HG03103 (cell line): ENCODE results near the gene GPR3.

ENCODE experiments used
- ATAC-seq: cut with Tn5 transposase; IDR thresholded peaks from one replicate; pipeline ENCODE4 v1.9.1; 2021; ENCODE audit warnings: low read depth; ENCODE audit not compliant: unreplicated experiment

The GPR3 gene

GRCh38 chr1:27392096-27392777, at the start of gene GPR3:
GPR3 (plus strand) TSS chr1:27392622; CDS start chr1:27393799, 1,177 bp downstream.
- peak; percentile 62 for ATAC-seq

DNA sequence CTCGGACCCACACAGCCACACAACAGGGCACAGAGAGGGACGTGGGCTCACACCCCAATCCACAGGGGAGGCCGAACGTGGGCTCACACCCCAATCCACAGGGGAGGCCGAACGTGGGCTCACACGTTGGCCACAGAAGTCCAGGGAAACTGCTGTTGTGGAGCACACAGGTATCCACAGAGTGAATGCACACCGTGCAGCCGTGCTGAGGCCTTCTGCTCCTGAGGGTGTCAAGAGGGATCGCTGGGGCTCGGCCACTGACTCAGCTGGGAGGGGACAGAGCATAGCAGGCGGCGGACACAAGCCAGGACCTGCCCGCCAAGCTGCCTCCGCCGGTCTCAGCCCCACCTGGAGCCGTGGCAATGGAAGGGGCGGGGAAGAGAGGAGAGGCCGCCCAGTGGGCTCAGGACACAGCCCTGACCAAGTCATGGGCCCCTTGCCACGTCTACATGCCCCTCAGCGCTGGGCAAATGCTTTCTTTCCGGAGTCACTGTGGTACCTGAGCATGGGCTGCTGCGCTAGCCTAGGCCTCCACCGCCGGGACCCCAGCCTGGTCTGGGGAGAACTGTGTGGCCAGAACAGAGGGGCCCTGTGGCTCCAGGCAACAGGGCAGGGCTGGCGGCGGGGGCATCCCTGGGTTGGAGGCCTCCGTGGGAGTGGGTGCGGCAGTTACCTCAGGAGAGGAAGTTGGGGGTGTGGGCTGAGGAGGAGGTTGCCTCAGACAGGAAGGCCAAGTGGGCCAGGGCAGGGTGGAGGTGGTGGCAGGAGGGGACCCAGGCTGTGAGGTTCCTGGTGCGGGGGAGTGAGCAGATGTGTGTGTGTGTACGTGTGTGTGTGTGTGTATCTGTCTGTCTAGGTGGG, 49.4 kb upstream of the GPR3 start:
- no peak for ATAC-seq

DNA sequence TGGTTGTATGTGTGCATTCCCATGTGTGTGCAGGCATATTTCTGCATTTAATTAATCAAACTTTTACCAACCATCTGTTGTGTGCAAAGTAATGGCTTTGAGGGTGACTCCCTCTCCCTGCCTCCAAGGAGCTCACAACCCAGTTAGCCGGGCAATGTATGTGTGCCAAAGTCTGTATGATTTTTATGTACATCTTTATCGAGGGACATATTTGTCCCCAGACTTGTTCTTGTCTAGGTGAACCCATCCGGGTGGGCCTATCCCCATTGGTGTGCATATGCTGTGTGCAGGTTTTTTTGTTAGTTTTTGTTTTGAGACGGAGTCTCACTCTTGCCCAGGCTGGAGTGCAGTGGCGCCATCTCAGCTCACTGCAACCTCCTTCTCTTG, 48.8 kb upstream of the GPR3 start:
- ATAC-seq: no peak

DNA sequence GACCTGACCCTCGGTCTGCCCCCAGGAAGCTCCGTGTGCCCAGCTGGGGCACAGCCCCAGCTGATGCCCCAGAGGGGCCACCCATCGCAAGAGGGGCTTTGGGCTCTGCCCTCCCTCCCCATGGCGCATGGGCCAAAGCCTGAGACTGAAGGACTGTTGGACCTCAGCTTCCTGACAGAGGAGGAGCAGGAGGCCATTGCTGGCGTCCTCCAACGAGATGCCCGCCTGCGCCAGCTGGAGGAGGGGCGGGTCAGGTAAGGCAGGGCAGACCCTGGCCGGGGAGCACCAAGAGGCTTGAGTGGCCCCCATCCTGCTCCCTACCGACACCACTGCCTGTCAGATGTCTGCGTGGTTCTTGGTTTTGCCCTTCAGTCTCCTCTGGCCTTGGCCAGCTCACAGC, 47.1 kb upstream of the GPR3 start:
- ATAC-seq: no peak

DNA sequence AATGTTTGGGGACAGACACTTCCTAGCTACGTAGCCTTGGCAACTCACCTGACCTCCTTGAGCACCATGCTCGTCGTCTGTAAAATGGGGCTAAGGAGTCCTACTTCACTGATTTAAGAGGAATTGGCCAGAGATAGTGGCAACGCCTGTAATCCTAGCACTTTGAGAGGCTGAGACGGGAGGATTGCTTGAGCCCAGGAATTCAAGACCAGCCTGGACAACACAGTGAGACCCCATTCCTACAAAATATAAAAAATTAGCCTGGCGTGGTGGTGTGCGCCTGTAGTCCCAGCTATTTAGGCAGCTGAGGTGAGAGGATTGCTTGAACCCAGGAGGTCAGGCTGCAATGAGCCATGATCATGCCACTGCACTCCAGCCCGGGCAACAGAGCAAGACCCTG, 46.1 kb upstream of the GPR3 start:
- ATAC-seq: no peak

DNA sequence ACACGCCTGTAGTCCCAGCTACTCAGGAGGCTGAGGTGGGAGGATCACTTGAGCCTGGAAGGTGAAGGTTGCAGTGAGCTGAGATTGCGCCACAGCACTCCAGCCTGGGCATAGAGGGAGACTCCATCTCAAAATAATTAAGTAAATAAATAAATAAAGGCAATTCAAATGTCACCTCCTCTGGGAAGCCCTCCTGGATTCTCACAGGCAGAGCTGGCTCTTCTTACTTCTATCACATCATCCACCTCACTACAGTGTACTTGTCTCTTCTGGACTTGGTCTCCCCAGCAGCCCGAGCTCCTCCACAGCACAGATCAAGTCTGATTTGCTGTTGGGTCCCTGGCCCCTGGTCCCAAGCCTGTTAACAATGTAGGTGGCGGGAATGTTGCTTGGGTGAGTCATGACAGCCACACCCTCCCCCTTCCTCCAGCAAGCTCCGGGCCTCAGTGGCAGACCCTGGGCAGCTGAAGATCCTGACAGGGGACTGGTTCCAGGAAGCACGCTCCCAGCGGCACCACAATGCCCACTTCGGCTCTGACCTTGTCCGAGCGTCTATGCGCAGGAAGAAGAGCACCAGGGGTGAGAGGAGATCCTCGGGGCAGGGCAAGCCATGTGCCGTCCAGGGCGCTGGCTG, 45.3 kb upstream of the GPR3 start:
- ATAC-seq: no peak

GRCh38 chr1:27348861-27349783, 43.3 kb upstream of the GPR3 start:
- ATAC-seq: no peak

- ATAC-seq: no peak
Observed at GRCh38 chr1:27349784-27350662, 42.4 kb upstream of the GPR3 start.

GRCh38 chr1:27350663-27351540, 41.5 kb upstream of the GPR3 start:
- ATAC-seq: no peak

- ATAC-seq: no peak
Observed at GRCh38 chr1:27351541-27352107, 40.8 kb upstream of the GPR3 start.

DNA sequence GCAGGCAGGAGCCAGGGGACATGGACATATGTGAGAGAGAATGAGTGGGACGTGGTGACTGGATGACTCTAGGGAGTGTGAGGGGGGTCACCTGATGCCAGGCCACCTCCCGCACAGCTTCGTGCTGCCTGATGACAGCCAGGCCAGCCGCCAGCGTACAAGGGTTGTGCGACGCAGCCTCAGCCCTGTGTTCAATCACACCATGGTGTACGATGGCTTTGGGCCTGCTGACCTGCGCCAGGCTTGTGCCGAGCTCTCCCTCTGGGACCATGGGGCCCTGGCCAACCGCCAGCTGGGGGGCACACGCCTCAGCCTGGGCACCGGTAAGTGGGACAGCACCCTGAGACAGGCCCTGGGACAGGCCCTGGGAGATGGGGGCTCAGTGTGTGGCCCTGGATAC, 39.3 kb upstream of the GPR3 start:
- no peak for ATAC-seq

GRCh38 chr1:27353629-27354028, 38.8 kb upstream of the GPR3 start:
- ATAC-seq: no peak

DNA sequence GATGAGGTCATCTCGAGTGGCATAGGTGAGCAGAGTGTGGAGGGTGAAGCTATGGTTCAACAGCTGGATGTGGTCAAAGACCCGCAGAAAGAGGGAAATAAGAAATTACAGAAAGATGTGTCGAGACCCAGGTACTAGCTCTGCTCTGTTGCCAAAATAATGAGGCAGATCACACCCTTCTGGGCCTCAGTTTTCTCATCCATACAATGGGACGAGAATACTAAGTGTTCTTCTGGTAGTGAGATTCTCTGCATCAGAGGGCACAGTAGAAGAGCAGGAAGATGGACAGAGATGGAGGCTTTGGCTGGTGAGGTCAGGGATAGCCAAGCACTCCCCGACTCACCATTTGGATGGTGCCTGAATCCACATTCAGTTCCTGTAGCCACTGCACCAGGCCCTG, 36.7 kb upstream of the GPR3 start:
- no peak for ATAC-seq

GRCh38 chr1:27356277-27356618, 36.2 kb upstream of the GPR3 start:
- ATAC-seq: no peak

- no peak for ATAC-seq
Observed at GRCh38 chr1:27356619-27357280, 35.7 kb upstream of the GPR3 start.

DNA sequence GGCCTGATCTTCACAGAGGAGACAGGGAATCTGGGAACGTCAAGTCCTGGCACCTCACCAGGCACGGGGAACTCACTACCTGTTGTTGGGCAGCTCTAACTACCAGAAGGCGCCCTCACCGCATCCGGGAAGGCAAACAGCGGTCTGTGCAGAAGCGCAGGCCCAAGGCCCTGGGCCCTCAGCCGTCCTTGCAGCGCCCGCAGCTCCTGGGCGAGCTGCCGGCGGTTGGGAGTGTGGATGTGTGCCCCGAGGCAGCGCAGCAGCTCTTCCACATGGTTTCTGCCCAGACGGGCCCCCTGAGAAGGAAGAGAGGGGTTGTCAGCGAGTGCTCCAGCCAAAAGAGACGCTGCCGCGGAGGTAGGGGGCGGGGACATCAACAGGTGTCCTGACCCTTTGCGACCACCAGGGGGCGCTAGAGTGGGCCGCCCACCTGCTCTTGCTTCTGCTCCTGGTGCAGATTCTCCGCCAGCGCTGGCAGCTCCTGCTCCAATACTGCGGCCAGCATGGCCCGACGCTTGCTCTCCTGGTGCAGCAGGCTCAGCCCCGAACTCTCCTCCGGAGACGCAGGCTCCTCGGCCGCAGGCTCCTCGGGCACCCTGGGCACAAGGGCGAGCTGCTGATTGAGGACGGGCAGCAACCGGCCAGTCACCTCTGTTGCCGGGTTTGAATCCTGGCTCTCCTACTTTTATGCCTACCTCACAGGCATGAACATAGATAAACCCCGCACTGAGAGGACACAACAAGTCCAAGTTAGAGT, 35.0 kb upstream of the GPR3 start:
- ATAC-seq: peak; percentile 47
